HepG2 (cell line): ENCODE results near the gene CDC20. TPM values are rescaled to one million over a fixed set of nuclear protein-coding genes. Genes with fewer than 3 reads are reported as not detected.
A peak's percentile ranks its signal among the peaks of the same experiment; 100 is the strongest.

Experiments used
- DMAP1 ChIP-seq: IDR thresholded peaks from 2 replicates; pipeline ENCODE4 v1.6.1; 2016
- FOXO1 ChIP-seq: sonication (generic); formaldehyde crosslinking; IDR thresholded peaks from 2 replicates; pipeline ENCODE4 v1.4.0; 2020; ENCODE audit warnings: missing genetic modification reagents
- HHEX ChIP-seq: IDR thresholded peaks from 2 replicates; pipeline ENCODE4 v1.6.1; 2016; ENCODE audit warnings: control low read depth
- HOXA3 ChIP-seq: sonication (generic); formaldehyde crosslinking; IDR thresholded peaks from 2 replicates; pipeline ENCODE4 v1.5.0; 2020; ENCODE audit warnings: missing genetic modification reagents
- MAF1 ChIP-seq: sonication (generic); formaldehyde crosslinking; IDR thresholded peaks from 2 replicates; pipeline ENCODE4 v1.5.0; 2020; ENCODE audit warnings: missing genetic modification reagents, borderline replicate concordance
- MED8 ChIP-seq: sonication (generic); formaldehyde crosslinking; IDR thresholded peaks from 2 replicates; pipeline ENCODE4 v1.8.1; 2023; ENCODE audit warnings: mild to moderate bottlenecking, missing genetic modification reagents; ENCODE audit not compliant: insufficient replicate concordance
- POLR2A ChIP-seq, 2 experiments: IDR thresholded peaks; 2 replicates each; pipeline ENCODE4 v1.6.1; 2011; ENCODE audit warnings: low read depth in 2 of 2, low read length in 2 of 2, mild to moderate bottlenecking in 1 of 2, moderate library complexity in 1 of 2; ENCODE audit not compliant: insufficient read depth in 1 of 2
- RARA ChIP-seq: IDR thresholded peaks from 2 replicates; pipeline ENCODE4 v1.6.1; 2016; ENCODE audit warnings: missing genetic modification reagents, missing compliant biosample characterization
- RARG ChIP-seq: sonication (generic); formaldehyde crosslinking; IDR thresholded peaks from 2 replicates; pipeline ENCODE4 v1.4.0; 2020; ENCODE audit warnings: low read depth, mild to moderate bottlenecking, missing genetic modification reagents
- RXRB ChIP-seq: IDR thresholded peaks from 2 replicates; pipeline ENCODE4 v1.6.1; 2016; ENCODE audit warnings: borderline replicate concordance, missing genetic modification reagents, missing compliant biosample characterization
- SAP130 ChIP-seq: IDR thresholded peaks from 2 replicates; pipeline ENCODE4 v1.6.1; 2016; ENCODE audit warnings: low read depth
- SP5 ChIP-seq: IDR thresholded peaks from 2 replicates; pipeline ENCODE4 v1.6.1; 2016; ENCODE audit warnings: low read depth, borderline replicate concordance
- polyA plus RNA-seq, 8 experiments: library from polyadenylated mRNA; depleted of rRNA in 3 of 8; stranded (reverse) in 7 of 8; unstranded in 1 of 8; fragments of >200 nt; fragmentation: Illumina TruSeq in 4 of 8; extraction: Trizol in 4 of 8; gene quantifications; 2 replicates each; pipeline versions ENCODE4 v1.2.1 to v1.2.3, GENCODE V29; 2011 to 2016; ENCODE audit warnings: low read depth in 4 of 8, missing spikeins in 1 of 8, mixed read lengths in 1 of 8; ENCODE audit not compliant: insufficient read depth in 1 of 8
- total RNA-seq, 5 experiments: library from RNA; depleted of rRNA; stranded (reverse); fragments of >200 nt; fragmentation: Illumina TruSeq; extraction: Trizol; gene quantifications; 2 replicates each; pipeline ENCODE4 v1.2.3, GENCODE V29; 2016; ENCODE audit warnings: low read depth in 1 of 5
- TF ChIP-seq, protein P1 (sequence below): sonication (generic); formaldehyde crosslinking; IDR thresholded peaks from 2 replicates; pipeline ENCODE4 v1.5.0; 2020; ENCODE audit warnings: missing genetic modification reagents
- TF ChIP-seq, protein P2 (sequence below), 2 experiments: sonication (generic) in 1 of 2; formaldehyde crosslinking in 1 of 2; IDR thresholded peaks; 2 replicates each; pipeline versions ENCODE4 v1.4.0 to v1.6.1; 2018 to 2020; ENCODE audit warnings: missing genetic modification reagents in 2 of 2, borderline replicate concordance in 1 of 2, low read depth in 1 of 2, mild to moderate bottlenecking in 1 of 2, missing biosample characterization in 1 of 2
- TF ChIP-seq, protein P3 (sequence below): sonication (generic); formaldehyde crosslinking; IDR thresholded peaks from 2 replicates; pipeline ENCODE4 v1.4.0; 2020; ENCODE audit warnings: missing genetic modification reagents
- TF ChIP-seq, protein P4 (sequence below): sonication (generic); formaldehyde crosslinking; IDR thresholded peaks from 2 replicates; pipeline ENCODE4 v1.5.1; 2020; ENCODE audit warnings: mild to moderate bottlenecking, moderate library complexity, missing genetic modification reagents
- TF ChIP-seq, protein P5 (sequence below): sonication (generic); IDR thresholded peaks from 2 replicates; pipeline ENCODE4 v1.6.1; 2016; ENCODE audit warnings: low read depth, borderline replicate concordance

Gene CDC20
- total and polyA plus RNA-seq, 2 of the 13 experiments (the other 11 are each of a cell fraction or from before 2014, with no cell fraction given) = 57.9 to 90.0 TPM

DNA sequence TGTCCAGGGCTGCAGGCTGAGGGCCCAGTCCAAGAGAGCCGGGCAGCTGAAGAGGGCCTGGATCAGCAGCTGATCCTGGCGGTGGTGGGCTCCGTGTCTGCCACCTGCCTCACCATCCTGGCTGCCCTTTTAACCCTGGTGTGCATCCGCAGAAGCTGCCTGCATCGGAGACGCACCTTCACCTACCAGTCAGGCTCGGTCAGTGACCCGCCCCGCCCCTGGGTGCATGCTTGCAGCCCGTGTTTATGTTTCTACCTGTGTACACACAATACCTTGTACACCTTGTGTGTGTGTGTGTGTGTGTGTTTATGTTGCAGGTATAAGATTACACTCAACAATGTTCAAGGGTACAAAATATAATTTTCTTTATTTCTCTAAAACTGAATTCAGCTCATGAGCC lies 45.0 kb upstream of the CDC20 start (continued):
- TF ChIP-seq, protein P1, sequence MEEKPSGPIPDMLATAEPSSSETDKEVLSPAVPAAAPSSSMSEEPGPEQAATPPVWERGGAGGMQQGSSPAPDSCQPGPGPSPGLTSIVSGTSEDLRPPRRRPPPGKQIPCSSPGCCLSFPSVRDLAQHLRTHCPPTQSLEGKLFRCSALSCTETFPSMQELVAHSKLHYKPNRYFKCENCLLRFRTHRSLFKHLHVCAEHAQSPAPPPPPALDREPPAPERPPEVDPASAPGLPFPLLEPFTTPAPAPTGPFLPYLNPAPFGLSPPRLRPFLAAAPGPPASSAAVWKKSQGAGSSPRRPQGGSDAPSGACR (CRISPR knock-in tag) = no peak
- TF ChIP-seq RARA (CRISPR knock-in tag) (peak; percentile 83), FOXO1 (CRISPR knock-in tag) (peak; percentile 19; the same call in 1 of the 2 replicates), SAP130 (CRISPR knock-in tag) (0 out of 2 replicates have a peak, but pooled peaks have one; percentile 12), DMAP1 (CRISPR knock-in tag) (no peak), RXRB (CRISPR knock-in tag) (peak; percentile 80), HOXA3 (peak; percentile 41; the same call in 1 of the 2 replicates), HHEX (CRISPR knock-in tag) (peak; percentile 61; the same call in 1 of the 2 replicates), SP5 (CRISPR knock-in tag) (peak; percentile 82; the same call in 1 of the 2 replicates), POLR2A (IDR thresholded peaks at IDR 0.05; ENCODE audit: insufficient read depth in 1 of 2, low read depth in 2 of 2, low read length in 2 of 2) (no peak), MAF1 (CRISPR knock-in tag) (no peak), RARG (CRISPR knock-in tag) (no peak), MED8 (no peak)
- TF ChIP-seq, protein P2, sequence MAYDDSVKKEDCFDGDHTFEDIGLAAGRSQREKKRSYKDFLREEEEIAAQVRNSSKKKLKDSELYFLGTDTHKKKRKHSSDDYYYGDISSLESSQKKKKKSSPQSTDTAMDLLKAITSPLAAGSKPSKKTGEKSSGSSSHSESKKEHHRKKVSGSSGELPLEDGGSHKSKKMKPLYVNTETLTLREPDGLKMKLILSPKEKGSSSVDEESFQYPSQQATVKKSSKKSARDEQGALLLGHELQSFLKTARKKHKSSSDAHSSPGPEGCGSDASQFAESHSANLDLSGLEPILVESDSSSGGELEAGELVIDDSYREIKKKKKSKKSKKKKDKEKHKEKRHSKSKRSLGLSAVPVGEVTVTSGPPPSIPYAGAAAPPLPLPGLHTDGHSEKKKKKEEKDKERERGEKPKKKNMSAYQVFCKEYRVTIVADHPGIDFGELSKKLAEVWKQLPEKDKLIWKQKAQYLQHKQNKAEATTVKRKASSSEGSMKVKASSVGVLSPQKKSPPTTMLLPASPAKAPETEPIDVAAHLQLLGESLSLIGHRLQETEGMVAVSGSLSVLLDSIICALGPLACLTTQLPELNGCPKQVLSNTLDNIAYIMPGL (CRISPR knock-in tag; IDR thresholded peaks at IDR 0.05; ENCODE audit: borderline replicate concordance in 1 of 2, low read depth in 1 of 2) = no peak
- TF ChIP-seq, protein P3, sequence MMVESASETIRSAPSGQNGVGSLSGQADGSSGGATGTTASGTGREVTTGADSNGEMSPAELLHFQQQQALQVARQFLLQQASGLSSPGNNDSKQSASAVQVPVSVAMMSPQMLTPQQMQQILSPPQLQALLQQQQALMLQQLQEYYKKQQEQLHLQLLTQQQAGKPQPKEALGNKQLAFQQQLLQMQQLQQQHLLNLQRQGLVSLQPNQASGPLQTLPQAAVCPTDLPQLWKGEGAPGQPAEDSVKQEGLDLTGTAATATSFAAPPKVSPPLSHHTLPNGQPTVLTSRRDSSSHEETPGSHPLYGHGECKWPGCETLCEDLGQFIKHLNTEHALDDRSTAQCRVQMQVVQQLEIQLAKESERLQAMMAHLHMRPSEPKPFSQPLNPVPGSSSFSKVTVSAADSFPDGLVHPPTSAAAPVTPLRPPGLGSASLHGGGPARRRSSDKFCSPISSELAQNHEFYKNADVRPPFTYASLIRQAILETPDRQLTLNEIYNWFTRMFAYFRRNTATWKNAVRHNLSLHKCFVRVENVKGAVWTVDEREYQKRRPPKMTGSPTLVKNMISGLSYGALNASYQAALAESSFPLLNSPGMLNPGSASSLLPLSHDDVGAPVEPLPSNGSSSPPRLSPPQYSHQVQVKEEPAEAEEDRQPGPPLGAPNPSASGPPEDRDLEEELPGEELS (CRISPR knock-in tag) = peak; percentile 67
- TF ChIP-seq, protein P4, sequence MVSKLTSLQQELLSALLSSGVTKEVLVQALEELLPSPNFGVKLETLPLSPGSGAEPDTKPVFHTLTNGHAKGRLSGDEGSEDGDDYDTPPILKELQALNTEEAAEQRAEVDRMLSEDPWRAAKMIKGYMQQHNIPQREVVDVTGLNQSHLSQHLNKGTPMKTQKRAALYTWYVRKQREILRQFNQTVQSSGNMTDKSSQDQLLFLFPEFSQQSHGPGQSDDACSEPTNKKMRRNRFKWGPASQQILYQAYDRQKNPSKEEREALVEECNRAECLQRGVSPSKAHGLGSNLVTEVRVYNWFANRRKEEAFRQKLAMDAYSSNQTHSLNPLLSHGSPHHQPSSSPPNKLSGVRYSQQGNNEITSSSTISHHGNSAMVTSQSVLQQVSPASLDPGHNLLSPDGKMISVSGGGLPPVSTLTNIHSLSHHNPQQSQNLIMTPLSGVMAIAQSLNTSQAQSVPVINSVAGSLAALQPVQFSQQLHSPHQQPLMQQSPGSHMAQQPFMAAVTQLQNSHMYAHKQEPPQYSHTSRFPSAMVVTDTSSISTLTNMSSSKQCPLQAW (CRISPR knock-in tag) = no peak
- TF ChIP-seq, protein P5, sequence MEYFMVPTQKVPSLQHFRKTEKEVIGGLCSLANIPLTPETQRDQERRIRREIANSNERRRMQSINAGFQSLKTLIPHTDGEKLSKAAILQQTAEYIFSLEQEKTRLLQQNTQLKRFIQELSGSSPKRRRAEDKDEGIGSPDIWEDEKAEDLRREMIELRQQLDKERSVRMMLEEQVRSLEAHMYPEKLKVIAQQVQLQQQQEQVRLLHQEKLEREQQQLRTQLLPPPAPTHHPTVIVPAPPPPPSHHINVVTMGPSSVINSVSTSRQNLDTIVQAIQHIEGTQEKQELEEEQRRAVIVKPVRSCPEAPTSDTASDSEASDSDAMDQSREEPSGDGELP = no peak
